ENCODE results near the gene B4GAT1. TPM values are rescaled to one million over a fixed set of nuclear protein-coding genes. Genes with fewer than 3 reads are reported as not detected.

B4GAT1 gene
- total and polyA plus RNA-seq, 2 of the 13 experiments (the other 11 are each of a cell fraction or from before 2014, with no cell fraction given), result 40.4 to 109 TPM

- TF ChIP-seq BCLAF1 (IDR thresholded peaks at IDR 0.05) (no peak), PITX1 (CRISPR knock-in tag; IDR thresholded peaks at IDR 0.05) (no peak), ISX (CRISPR knock-in tag; conservative IDR thresholded peaks at IDR 0.05) (no peak), ARNT2 (CRISPR knock-in tag; IDR thresholded peaks at IDR 0.05; ENCODE audit: low read depth) (0 out of 2 replicates have a peak, but pooled peaks have one; percentile 25), DDIT3 (CRISPR knock-in tag; IDR thresholded peaks at IDR 0.05) (no peak), RCOR2 (CRISPR knock-in tag; IDR thresholded peaks at IDR 0.05) (no peak), ZNF329 (CRISPR knock-in tag; IDR thresholded peaks at IDR 0.05; ENCODE audit: low read depth) (no peak), TFAP4 (IDR thresholded peaks at IDR 0.05; ENCODE audit: borderline replicate concordance, low read depth) (no peak), HNRNPLL (IDR thresholded peaks at IDR 0.05; ENCODE audit: low read depth, low read length, poor library complexity, severe bottlenecking) (no peak), THAP7 (CRISPR knock-in tag; IDR thresholded peaks at IDR 0.05) (0 out of 2 replicates have a peak, but pooled peaks have one; percentile 11), ZNF326 (CRISPR knock-in tag; IDR thresholded peaks at IDR 0.05; ENCODE audit: borderline replicate concordance) (peak; percentile 63; the same call in 1 of the 2 replicates), SALL2 (CRISPR knock-in tag; IDR thresholded peaks at IDR 0.05) (no peak), THAP11 (CRISPR knock-in tag; IDR thresholded peaks at IDR 0.05) (no peak), REXO4 (CRISPR knock-in tag; IDR thresholded peaks at IDR 0.05; ENCODE audit: borderline replicate concordance) (no peak), ZNF629 (CRISPR knock-in tag; conservative IDR thresholded peaks at IDR 0.05) (no peak), PTBP1 (IDR thresholded peaks at IDR 0.05; ENCODE audit: low read depth, low read length, poor library complexity, severe bottlenecking) (no peak), ZNF883 (CRISPR knock-in tag; IDR thresholded peaks at IDR 0.05; ENCODE audit: not compliant biosample characterization) (peak; percentile 17), ZNF563 (CRISPR knock-in tag; IDR thresholded peaks at IDR 0.05) (no peak), ZNF670 (CRISPR knock-in tag; IDR thresholded peaks at IDR 0.05; ENCODE audit: borderline replicate concordance) (no peak), ZNF234 (CRISPR knock-in tag; conservative IDR thresholded peaks at IDR 0.05) (no peak), ZNF446 (CRISPR knock-in tag; IDR thresholded peaks at IDR 0.05) (no peak), RBM22 (optimal IDR thresholded peaks at IDR 0.05; ENCODE audit: low read length) (peak; percentile 23), JARID2 (CRISPR knock-in tag; IDR thresholded peaks at IDR 0.05; ENCODE audit: insufficient replicate concordance) (no peak), SMARCC2 (IDR thresholded peaks at IDR 0.05) (no peak), HIVEP1 (CRISPR knock-in tag; IDR thresholded peaks at IDR 0.05) (no peak)
These were observed 18.5 kb upstream of the B4GAT1 start (continued) for GRCh38 chr11:66365711-66366619.
